ENCODE results near the gene CHRD. TPM values are rescaled to one million over a fixed set of nuclear protein-coding genes. Genes with fewer than 3 reads are reported as not detected.

Gene CHRD
- total and polyA plus RNA-seq, 9 of the 15 experiments (the other 6 are each of a cell fraction or from before 2014, with no cell fraction given) = 0.11 to 1.3 (median 0.59) TPM; not detected in 3

GRCh38 chr3:184361932-184362667, 17.8 kb upstream of the CHRD start:
- peaks cover 8% of the 10 kb centered on the region for H3K9me1 ChIP-seq (ENCODE audit: control insufficient read depth, insufficient read depth, low read length)
- POLR2A ChIA-PET = interaction anchor here (0.6 to 2.6 kb wide), 7 partner anchors 8 to 656 kb away, joined by 3 to 35 read pairs (median 4); no protein-coding TSS in a partner anchor
- in situ Hi-C loops (cut with MboI) = no loop called here
- TF ChIP-seq NR2C2 (CRISPR knock-in tag; IDR thresholded peaks at IDR 0.05) = no peak
- no peak for TF ChIP-seq NR2C2 (tag; IDR thresholded peaks at IDR 0.05)
- no peak for TF ChIP-seq ELK1 (CRISPR knock-in tag; IDR thresholded peaks at IDR 0.05)
- TF ChIP-seq THAP7 (CRISPR knock-in tag; IDR thresholded peaks at IDR 0.05) = no peak
- TF ChIP-seq ZNF263 (CRISPR knock-in tag; IDR thresholded peaks at IDR 0.05; ENCODE audit: borderline replicate concordance) = peak; percentile 59
- no peak for TF ChIP-seq MAFG (tag; conservative IDR thresholded peaks at IDR 0.05)
- no peak for TF ChIP-seq ATF6 (CRISPR knock-in tag; IDR thresholded peaks at IDR 0.05)
- no peak for TF ChIP-seq BACH1 (tag; IDR thresholded peaks at IDR 0.05)
- TF ChIP-seq ZFX (CRISPR knock-in tag; IDR thresholded peaks at IDR 0.05) = peak; percentile 81
- no peak for TF ChIP-seq BMI1 (IDR thresholded peaks at IDR 0.05; ENCODE audit: low read length)
- TF ChIP-seq HDGF (IDR thresholded peaks at IDR 0.05) = peak; percentile 55; the same call in 1 of the 2 replicates
- 0 out of 2 replicates have a peak, but pooled peaks have one; percentile 6 for TF ChIP-seq TEAD4 (IDR thresholded peaks at IDR 0.05; ENCODE audit: low read length)
- TF ChIP-seq TEAD4 (CRISPR knock-in tag; IDR thresholded peaks at IDR 0.05; ENCODE audit: borderline replicate concordance) = no peak
- no peak for TF ChIP-seq ETV6 (IDR thresholded peaks at IDR 0.05; ENCODE audit: borderline replicate concordance in 1 of 2, low read depth in 2 of 2, low read length in 1 of 2)
- TF ChIP-seq ETV6 (CRISPR knock-in tag; IDR thresholded peaks at IDR 0.05; ENCODE audit: borderline replicate concordance) = no peak
- no peak for TF ChIP-seq SP2 (IDR thresholded peaks at IDR 0.05; ENCODE audit: extremely low read depth, low read depth, low read length, poor library complexity, severe bottlenecking)
- TF ChIP-seq CREB5 (CRISPR knock-in tag; IDR thresholded peaks at IDR 0.05) = 0 out of 2 replicates have a peak, but pooled peaks have one; percentile 7

More at GRCh38 chr3:184361932-184362667, 17.8 kb upstream of the CHRD start:
- Histone ChIP-seq H3K4me3 (peak overlapping the region; percentile 71), H2AFZ (ENCODE audit: low read depth, low read length) (peak overlapping the region; percentile 85), H3K36me3 (ENCODE audit: control insufficient read depth, insufficient read depth, low read length) (peaks cover 46% of the 10 kb centered on the region), H3K27me3 (ENCODE audit: control insufficient read depth in 2 of 2, insufficient read depth in 2 of 2, low read length in 2 of 2) (no peaks in the 10 kb centered on the region), H4K20me1 (replicated peaks; ENCODE audit: control insufficient read depth, insufficient read depth, low read length) (no peaks in the 10 kb centered on the region), H3K9me3 (replicated peaks; ENCODE audit: control insufficient read depth, insufficient read depth, low read depth, low read length) (no peaks in the 10 kb centered on the region), H3K4me2 (ENCODE audit: insufficient read depth, low read length) (peak overlapping the region; percentile 97), H3K27ac (ENCODE audit: extremely low read depth, low read depth, low read length) (peak overlapping the region; percentile 98), H3K79me2 (ENCODE audit: control insufficient read depth, insufficient read depth, low read length) (peaks cover 56% of the 10 kb centered on the region), H3K4me1 (replicated peaks in 1 of 2; ENCODE audit: control insufficient read depth in 2 of 2, insufficient read depth in 2 of 2, low read length in 2 of 2) (peaks cover 28 to 61% of the 10 kb centered on the region in 2 experiments), H3K9ac (ENCODE audit: insufficient read depth in 1 of 2, low read depth in 2 of 2, low read length in 2 of 2) (peak overlapping the region; percentile 88 to 95)
- under 1% methylated on average over 30 of the region's 38 CpGs for WGBS (ENCODE audit: insufficient coverage, low coverage, missing lambda C conversion rate)
- intact Hi-C loops (cut with micrococcal nuclease) = loop anchor here (1.0 kb wide), 1 partner anchor 17 kb away; no protein-coding TSS in a partner anchor
- CTCF ChIA-PET (ENCODE audit: low intra/inter-chr PET ratio) = no interaction called here
- FAIRE-seq (peak; percentile 59), DNase-seq (ENCODE audit: extremely low read depth in 1 of 4, low spot score in 3 of 4) (peak; percentile 54 to 76 (median 68)), ATAC-seq (peak; percentile 10)
- BruUV-seq (replicated peaks) = no TSS peak

Data from K562 (cell line).